HCT116 (cell line): ENCODE measurements around the gene MGAT4A.

Experiments
- EZH2 ChIP-seq: fragments of 200-600 bp; sonication (generic); IDR thresholded peaks from 2 replicates; pipeline ENCODE4 v1.6.1; 2017; ENCODE audit warnings: antibody characterized with exemption, mixed run types
- EZH2phosphoT487 ChIP-seq: fragments of 200-600 bp; IDR thresholded peaks from 2 replicates; pipeline ENCODE4 v1.6.1; 2018; ENCODE audit warnings: antibody characterized with exemption, borderline replicate concordance
- JUND ChIP-seq: IDR thresholded peaks from 2 replicates; pipeline ENCODE4 v1.6.1; 2012
- POLR2A ChIP-seq: IDR thresholded peaks from 2 replicates; pipeline ENCODE4 v1.7.0; 2011; ENCODE audit warnings: borderline replicate concordance; ENCODE audit not compliant: insufficient read depth, insufficient read length; ENCODE audit errors: extremely low read depth
- POLR2AphosphoS5 ChIP-seq: IDR thresholded peaks from 2 replicates; pipeline ENCODE4 v1.6.1; 2011; ENCODE audit warnings: mild to moderate bottlenecking, low read depth, low read length, moderate library complexity
- REST ChIP-seq: IDR thresholded peaks from 2 replicates; pipeline ENCODE4 v1.6.1; 2012; ENCODE audit warnings: low read depth
- YY1 ChIP-seq: IDR thresholded peaks from 2 replicates; pipeline ENCODE4 v1.6.1; 2011; ENCODE audit warnings: low read length, low read depth, moderate library complexity, mild to moderate bottlenecking; ENCODE audit not compliant: insufficient replicate concordance; ENCODE audit errors: extremely low read depth
- ZNF274 ChIP-seq: fragments of 200-500 bp; sonication (Bioruptor generic); IDR thresholded peaks from 2 replicates; pipeline ENCODE4 v1.6.1; 2014; ENCODE audit warnings: mild to moderate bottlenecking, low read depth, low read length, inconsistent platforms
- TF ChIP-seq, protein P1 (sequence below), 3 experiments: fragments of 200-600 bp in 1 of 3; sonication (generic) in 1 of 3; IDR thresholded peaks in 2 of 3; conservative IDR thresholded peaks in 1 of 3; 2 replicates each; pipeline ENCODE4 v1.5.1; 2012 to 2017; ENCODE audit warnings: low read depth in 2 of 3, low read length in 2 of 3, antibody characterized with exemption in 1 of 3, borderline replicate concordance in 1 of 3, control low read depth in 1 of 3, mild to moderate bottlenecking in 1 of 3, mixed read lengths in 1 of 3, mixed run types in 1 of 3, moderate library complexity in 1 of 3; ENCODE audit not compliant: insufficient read depth in 1 of 3
- TF ChIP-seq, protein P2 (sequence below): IDR thresholded peaks from 2 replicates; pipeline ENCODE4 v1.6.1; 2011; ENCODE audit warnings: mild to moderate bottlenecking, low read length, moderate library complexity; ENCODE audit not compliant: insufficient replicate concordance; ENCODE audit errors: extremely low read depth
- TF ChIP-seq, protein P3 (sequence below): IDR thresholded peaks from 2 replicates; pipeline ENCODE4 v1.6.1; 2012
- TF ChIP-seq, protein P4 (sequence below): IDR thresholded peaks from 2 replicates; pipeline ENCODE4 v1.6.1; 2012

DNA sequence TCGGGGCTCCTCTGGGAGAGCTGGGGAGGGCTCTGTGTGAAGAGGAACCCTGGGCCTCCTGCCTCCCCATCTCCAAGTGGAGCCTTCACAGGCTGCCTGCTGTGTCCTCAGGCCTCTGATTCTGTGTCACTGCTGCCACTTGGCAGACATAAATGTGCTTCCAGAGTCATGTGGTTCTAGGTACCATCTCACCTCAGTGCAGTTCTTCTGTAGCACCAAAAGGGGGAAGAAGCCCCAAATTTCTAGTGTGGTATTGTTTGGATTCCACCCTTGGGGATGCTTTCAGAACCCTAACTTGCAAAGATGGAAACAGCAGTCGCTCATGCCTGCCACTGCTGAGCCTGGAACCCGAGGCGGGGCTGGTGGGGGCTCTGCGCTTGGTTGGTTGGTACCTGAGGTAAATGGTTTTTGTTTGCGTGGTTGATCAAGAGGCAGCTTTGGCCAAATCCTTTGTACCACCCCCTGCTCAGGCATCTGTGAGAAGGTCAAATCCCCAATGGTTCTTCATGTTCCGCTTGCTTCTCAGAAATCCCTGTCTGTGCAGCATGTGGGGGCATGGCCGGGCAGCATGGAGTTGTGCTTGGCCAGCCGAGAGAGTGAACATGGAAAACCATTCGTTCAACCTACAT is 150.2 kb downstream of the MGAT4A start:
- no peak for TF ChIP-seq POLR2A
- TF ChIP-seq, protein P1, sequence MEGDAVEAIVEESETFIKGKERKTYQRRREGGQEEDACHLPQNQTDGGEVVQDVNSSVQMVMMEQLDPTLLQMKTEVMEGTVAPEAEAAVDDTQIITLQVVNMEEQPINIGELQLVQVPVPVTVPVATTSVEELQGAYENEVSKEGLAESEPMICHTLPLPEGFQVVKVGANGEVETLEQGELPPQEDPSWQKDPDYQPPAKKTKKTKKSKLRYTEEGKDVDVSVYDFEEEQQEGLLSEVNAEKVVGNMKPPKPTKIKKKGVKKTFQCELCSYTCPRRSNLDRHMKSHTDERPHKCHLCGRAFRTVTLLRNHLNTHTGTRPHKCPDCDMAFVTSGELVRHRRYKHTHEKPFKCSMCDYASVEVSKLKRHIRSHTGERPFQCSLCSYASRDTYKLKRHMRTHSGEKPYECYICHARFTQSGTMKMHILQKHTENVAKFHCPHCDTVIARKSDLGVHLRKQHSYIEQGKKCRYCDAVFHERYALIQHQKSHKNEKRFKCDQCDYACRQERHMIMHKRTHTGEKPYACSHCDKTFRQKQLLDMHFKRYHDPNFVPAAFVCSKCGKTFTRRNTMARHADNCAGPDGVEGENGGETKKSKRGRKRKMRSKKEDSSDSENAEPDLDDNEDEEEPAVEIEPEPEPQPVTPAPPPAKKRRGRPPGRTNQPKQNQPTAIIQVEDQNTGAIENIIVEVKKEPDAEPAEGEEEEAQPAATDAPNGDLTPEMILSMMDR (IDR thresholded peaks at IDR 0.05 in 2 of 3, conservative IDR thresholded peaks at IDR 0.05 in 1 of 3; ENCODE audit: borderline replicate concordance in 1 of 3, insufficient read depth in 1 of 3, low read depth in 2 of 3, low read length in 2 of 3): 0 out of 6 replicates have a peak, but pooled peaks of 1 of the 3 experiments have one; percentile 9
- no peak for TF ChIP-seq REST
- TF ChIP-seq, protein P2, sequence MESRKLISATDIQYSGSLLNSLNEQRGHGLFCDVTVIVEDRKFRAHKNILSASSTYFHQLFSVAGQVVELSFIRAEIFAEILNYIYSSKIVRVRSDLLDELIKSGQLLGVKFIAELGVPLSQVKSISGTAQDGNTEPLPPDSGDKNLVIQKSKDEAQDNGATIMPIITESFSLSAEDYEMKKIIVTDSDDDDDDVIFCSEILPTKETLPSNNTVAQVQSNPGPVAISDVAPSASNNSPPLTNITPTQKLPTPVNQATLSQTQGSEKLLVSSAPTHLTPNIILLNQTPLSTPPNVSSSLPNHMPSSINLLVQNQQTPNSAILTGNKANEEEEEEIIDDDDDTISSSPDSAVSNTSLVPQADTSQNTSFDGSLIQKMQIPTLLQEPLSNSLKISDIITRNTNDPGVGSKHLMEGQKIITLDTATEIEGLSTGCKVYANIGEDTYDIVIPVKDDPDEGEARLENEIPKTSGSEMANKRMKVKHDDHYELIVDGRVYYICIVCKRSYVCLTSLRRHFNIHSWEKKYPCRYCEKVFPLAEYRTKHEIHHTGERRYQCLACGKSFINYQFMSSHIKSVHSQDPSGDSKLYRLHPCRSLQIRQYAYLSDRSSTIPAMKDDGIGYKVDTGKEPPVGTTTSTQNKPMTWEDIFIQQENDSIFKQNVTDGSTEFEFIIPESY: no peak
- TF ChIP-seq, protein P3, sequence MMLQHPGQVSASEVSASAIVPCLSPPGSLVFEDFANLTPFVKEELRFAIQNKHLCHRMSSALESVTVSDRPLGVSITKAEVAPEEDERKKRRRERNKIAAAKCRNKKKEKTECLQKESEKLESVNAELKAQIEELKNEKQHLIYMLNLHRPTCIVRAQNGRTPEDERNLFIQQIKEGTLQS: no peak
- no peak for TF ChIP-seq EZH2
- TF ChIP-seq JUND: no peak
- no peak for TF ChIP-seq YY1
- TF ChIP-seq POLR2AphosphoS5: no peak
- TF ChIP-seq ZNF274: no peak
- TF ChIP-seq EZH2phosphoT487: no peak
- TF ChIP-seq, protein P4, sequence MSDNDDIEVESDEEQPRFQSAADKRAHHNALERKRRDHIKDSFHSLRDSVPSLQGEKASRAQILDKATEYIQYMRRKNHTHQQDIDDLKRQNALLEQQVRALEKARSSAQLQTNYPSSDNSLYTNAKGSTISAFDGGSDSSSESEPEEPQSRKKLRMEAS: no peak
